HCT116 (cell line): ENCODE results near the gene CLDN20. TPM values are rescaled to one million over a fixed set of nuclear protein-coding genes. Genes with fewer than 3 reads are reported as not detected.

ENCODE experiments used
- ATAC-seq: fragments of 200-7000 bp; cut with Tn5 transposase; 2 replicates; pipeline ENCODE4 v1.9.1; 2020; ENCODE audit warnings: mild to moderate bottlenecking, moderate library complexity
- BruUV-seq: library from RNA; stranded (reverse); fragments of 400-500 nt; replicated peaks from 2 replicates; lab custom pipeline; 2021; lab: Mats Ljungman, UMichigan
- CTCF ChIA-PET: fragments of 300-600 bp; sonication (Branson Sonifier 250); formaldehyde crosslinking; loops from one replicate; lab custom pipeline; 2021; ENCODE audit warnings: antibody characterized with exemption; lab: Charles Lee
- POLR2A ChIA-PET: fragments of 300-600, 350-600 bp; sonication (Branson Sonifier 250); formaldehyde crosslinking; loops from one replicate; lab custom pipeline; 2021; ENCODE audit warnings: antibody characterized with exemption; lab: Charles Lee
- RAD21 ChIA-PET, 2 experiments: fragments of 300-600 bp; sonication (Branson Sonifier 250); formaldehyde crosslinking; loops; one replicate each; lab custom pipeline; 2023; ENCODE audit warnings: low total read pairs in 2 of 2; ENCODE audit not compliant: uncharacterized antibody in 2 of 2, unreplicated experiment in 2 of 2, low non-redundant PET in 1 of 2; lab: Charles Lee
- DNase-seq: peaks from one replicate; pipeline ENCODE4 v3.0.0-alpha.2; 2010; ENCODE audit warnings: low read depth, low spot score
- H2AFZ ChIP-seq: fragments of 200-600 bp; shearing (Covaris generic), sonication (generic); 2 replicates; pipeline ENCODE4 v1.6.1; 2017; ENCODE audit warnings: low read depth, mixed run types, mixed read lengths, antibody characterized with exemption, low read length; ENCODE audit not compliant: poor library complexity, severe bottlenecking
- H3K27ac ChIP-seq: 2 replicates; pipeline ENCODE4 v1.5.1; 2012; ENCODE audit warnings: low read depth, low read length
- H3K27me3 ChIP-seq: fragments of 200-600 bp; sonication (generic); 2 replicates; pipeline ENCODE4 v1.6.1; 2016; ENCODE audit warnings: mixed run types, low read length, mixed read lengths; ENCODE audit not compliant: insufficient read depth
- H3K36me3 ChIP-seq, 2 experiments: fragments of 200-500 bp in 1 of 2; fragments of 200-600 bp in 1 of 2; sonication (Bioruptor generic) in 1 of 2; sonication (generic) in 1 of 2; 2 replicates each; pipeline versions ENCODE4 v1.5.1 to v1.6.1; 2014 to 2016; ENCODE audit warnings: low read length in 2 of 2, inconsistent platforms in 1 of 2, mixed read lengths in 1 of 2, mixed run types in 1 of 2; ENCODE audit not compliant: insufficient read depth in 2 of 2, control insufficient read depth in 1 of 2
- H3K4me1 ChIP-seq, 2 experiments: fragments of 200-600 bp in 1 of 2; sonication (generic) in 1 of 2; 2 replicates each; pipeline versions ENCODE4 v1.5.1 to v1.6.1; 2012 to 2017; ENCODE audit warnings: low read length in 2 of 2, inconsistent platforms in 1 of 2, mild to moderate bottlenecking in 1 of 2, mixed read lengths in 1 of 2, mixed run types in 1 of 2, moderate library complexity in 1 of 2; ENCODE audit not compliant: insufficient read depth in 2 of 2, control insufficient read depth in 1 of 2
- H3K4me2 ChIP-seq: fragments of 200-600 bp; sonication (generic); 2 replicates; pipeline ENCODE4 v1.6.1; 2017; ENCODE audit warnings: mixed run types, low read length, mixed read lengths
- H3K4me3 ChIP-seq, 2 experiments: fragments of 200-600 bp in 1 of 2; sonication (generic) in 1 of 2; replicated peaks in 1 of 2; 2 replicates each; pipeline ENCODE4 v1.5.1; 2011 to 2016; ENCODE audit warnings: low read length in 2 of 2, control low read depth in 1 of 2, low read depth in 1 of 2, mild to moderate bottlenecking in 1 of 2, mixed read lengths in 1 of 2, mixed run types in 1 of 2
- H3K79me2 ChIP-seq: fragments of 200-600 bp; sonication (generic); 2 replicates; pipeline ENCODE4 v1.6.1; 2017; ENCODE audit warnings: mild to moderate bottlenecking, mixed run types, low read length, moderate library complexity, mixed read lengths; ENCODE audit not compliant: insufficient read depth
- H3K9ac ChIP-seq: fragments of 200-600 bp; sonication (generic); 2 replicates; pipeline ENCODE4 v1.6.1; 2016; ENCODE audit warnings: low read length, mixed read lengths
- H3K9me2 ChIP-seq: fragments of 200-600 bp; sonication (generic), shearing (Covaris generic); 2 replicates; pipeline ENCODE4 v1.6.1; 2017; ENCODE audit warnings: mixed run types, mild to moderate bottlenecking, moderate library complexity; ENCODE audit not compliant: insufficient read depth
- H3K9me3 ChIP-seq, 2 experiments: fragments of 200-500 bp in 1 of 2; fragments of 200-600 bp in 1 of 2; sonication (Bioruptor generic) in 1 of 2; sonication (generic) in 1 of 2; 2 replicates each; pipeline ENCODE4 v1.6.1; 2014 to 2017; ENCODE audit warnings: low read length in 2 of 2, mixed read lengths in 2 of 2, inconsistent platforms in 1 of 2, low read depth in 1 of 2, mild to moderate bottlenecking in 1 of 2, mixed run types in 1 of 2, moderate library complexity in 1 of 2; ENCODE audit not compliant: control insufficient read depth in 1 of 2, insufficient read depth in 1 of 2
- H4K20me1 ChIP-seq: fragments of 200-600 bp; sonication (generic), shearing (Covaris generic); 2 replicates; pipeline ENCODE4 v1.6.1; 2017; ENCODE audit warnings: mixed run types, mild to moderate bottlenecking, moderate library complexity; ENCODE audit not compliant: insufficient read depth
- ATF3 ChIP-seq: IDR thresholded peaks from 2 replicates; pipeline ENCODE4 v1.6.1; 2012
- CBX3 ChIP-seq: IDR thresholded peaks from 2 replicates; pipeline ENCODE4 v1.6.1; 2012; ENCODE audit warnings: low read depth
- CEBPB ChIP-seq: IDR thresholded peaks from 2 replicates; pipeline ENCODE4 v1.6.1; 2012; ENCODE audit warnings: low read depth
- ELF1 ChIP-seq: IDR thresholded peaks from 2 replicates; pipeline ENCODE4 v1.6.1; 2012; ENCODE audit warnings: low read depth, borderline replicate concordance
- EZH2 ChIP-seq: fragments of 200-600 bp; sonication (generic); IDR thresholded peaks from 2 replicates; pipeline ENCODE4 v1.6.1; 2017; ENCODE audit warnings: antibody characterized with exemption, mixed run types
- FOSL1 ChIP-seq: IDR thresholded peaks from 2 replicates; pipeline ENCODE4 v1.6.1; 2012; ENCODE audit warnings: low read depth
- JUND ChIP-seq: IDR thresholded peaks from 2 replicates; pipeline ENCODE4 v1.6.1; 2012
- MAX ChIP-seq: IDR thresholded peaks from 2 replicates; pipeline ENCODE4 v1.6.1; 2012
- POLR2A ChIP-seq: IDR thresholded peaks from 2 replicates; pipeline ENCODE4 v1.7.0; 2011; ENCODE audit warnings: borderline replicate concordance; ENCODE audit not compliant: insufficient read depth, insufficient read length; ENCODE audit errors: extremely low read depth
- POLR2AphosphoS5 ChIP-seq: IDR thresholded peaks from 2 replicates; pipeline ENCODE4 v1.6.1; 2011; ENCODE audit warnings: mild to moderate bottlenecking, low read depth, low read length, moderate library complexity
- RAD21 ChIP-seq: IDR thresholded peaks from 2 replicates; pipeline ENCODE4 v1.6.1; 2012; ENCODE audit warnings: low read depth, mild to moderate bottlenecking
- REST ChIP-seq: IDR thresholded peaks from 2 replicates; pipeline ENCODE4 v1.6.1; 2012; ENCODE audit warnings: low read depth
- SIN3A ChIP-seq: IDR thresholded peaks from 2 replicates; pipeline ENCODE4 v1.6.1; 2012; ENCODE audit warnings: low read depth
- SP1 ChIP-seq: IDR thresholded peaks from 2 replicates; pipeline ENCODE4 v1.6.1; 2012; ENCODE audit warnings: low read depth
- SRF ChIP-seq: IDR thresholded peaks from 2 replicates; pipeline ENCODE4 v1.6.1; 2012; ENCODE audit warnings: low read depth
- YY1 ChIP-seq: IDR thresholded peaks from 2 replicates; pipeline ENCODE4 v1.6.1; 2011; ENCODE audit warnings: low read length, low read depth, moderate library complexity, mild to moderate bottlenecking; ENCODE audit not compliant: insufficient replicate concordance; ENCODE audit errors: extremely low read depth
- ZBTB33 ChIP-seq: IDR thresholded peaks from 2 replicates; pipeline ENCODE4 v1.6.1; 2011; ENCODE audit warnings: mild to moderate bottlenecking, low read length, moderate library complexity; ENCODE audit not compliant: insufficient replicate concordance; ENCODE audit errors: extremely low read depth
- ZNF274 ChIP-seq: fragments of 200-500 bp; sonication (Bioruptor generic); IDR thresholded peaks from 2 replicates; pipeline ENCODE4 v1.6.1; 2014; ENCODE audit warnings: mild to moderate bottlenecking, low read depth, low read length, inconsistent platforms
- intact Hi-C: fragments of 100-400 bp; cut with micrococcal nuclease; formaldehyde crosslinking; loops from 2 replicates; pipeline ENCODE4 v1.10.0; 2022
- total RNA-seq: library from RNA; stranded (reverse); gene quantifications from one replicate; pipeline ENCODE4 v1.2.1, GENCODE V29; 2021; ENCODE audit not compliant: unreplicated experiment
- TF ChIP-seq, protein P1 (sequence below), 3 experiments: fragments of 200-600 bp in 1 of 3; sonication (generic) in 1 of 3; IDR thresholded peaks in 2 of 3; conservative IDR thresholded peaks in 1 of 3; 2 replicates each; pipeline ENCODE4 v1.5.1; 2012 to 2017; ENCODE audit warnings: low read depth in 2 of 3, low read length in 2 of 3, antibody characterized with exemption in 1 of 3, borderline replicate concordance in 1 of 3, control low read depth in 1 of 3, mild to moderate bottlenecking in 1 of 3, mixed read lengths in 1 of 3, mixed run types in 1 of 3, moderate library complexity in 1 of 3; ENCODE audit not compliant: insufficient read depth in 1 of 3

CLDN20 gene
- total RNA-seq, 1 experiment from 2014 or later, result not detected

DNA sequence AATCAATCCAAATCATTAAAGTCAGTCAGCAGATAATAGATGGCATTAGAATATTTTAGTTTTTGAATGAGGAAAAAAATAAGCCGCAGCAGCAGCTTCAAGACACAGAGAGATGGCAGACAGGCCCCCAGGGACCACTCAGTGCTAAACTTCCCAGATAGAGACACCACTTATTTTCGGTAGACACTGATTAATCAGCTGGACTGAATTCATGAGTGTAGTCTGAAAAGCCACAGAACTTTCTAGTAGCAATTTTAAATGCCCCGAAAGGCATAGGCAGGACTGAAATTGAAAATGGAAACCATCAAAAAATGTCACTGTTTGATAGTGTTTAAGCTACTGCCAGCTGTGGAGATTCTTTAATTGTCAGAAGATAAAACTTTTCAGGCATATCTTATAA lies 3.1 kb upstream of the CLDN20 start:
- BruUV-seq, result no TSS peak
- DNase-seq, result no peak
- Histone ChIP-seq H3K9ac (no peak overlapping the region), H3K9me3 (no peaks in the 10 kb centered on the region), H3K79me2 (no peaks in the 10 kb centered on the region), H3K27me3 (no peaks in the 10 kb centered on the region), H3K27ac (no peak overlapping the region), H3K4me2 (no peak overlapping the region), H3K9me2 (no peaks in the 10 kb centered on the region), H3K36me3 (peaks cover 9 to 13% of the 10 kb centered on the region in 2 experiments; a peak in 3 of 4 replicates), H3K4me3 (no peak overlapping the region), H3K4me1 (no peaks in the 10 kb centered on the region), H2AFZ (no peak overlapping the region), H4K20me1 (no peaks in the 10 kb centered on the region)
- POLR2A ChIA-PET, result no interaction called here
- TF ChIP-seq ZBTB33, result no peak
- no peak for TF ChIP-seq REST
- TF ChIP-seq EZH2, result no peak
- no peak for TF ChIP-seq CEBPB
- TF ChIP-seq POLR2AphosphoS5, result no peak
- no peak for TF ChIP-seq POLR2A
- no peak for TF ChIP-seq FOSL1
- TF ChIP-seq MAX, result no peak
- TF ChIP-seq SP1, result no peak
- no peak for TF ChIP-seq RAD21
- TF ChIP-seq ZNF274, result no peak
- no peak for TF ChIP-seq YY1
- TF ChIP-seq SIN3A, result no peak
- TF ChIP-seq, protein P1, sequence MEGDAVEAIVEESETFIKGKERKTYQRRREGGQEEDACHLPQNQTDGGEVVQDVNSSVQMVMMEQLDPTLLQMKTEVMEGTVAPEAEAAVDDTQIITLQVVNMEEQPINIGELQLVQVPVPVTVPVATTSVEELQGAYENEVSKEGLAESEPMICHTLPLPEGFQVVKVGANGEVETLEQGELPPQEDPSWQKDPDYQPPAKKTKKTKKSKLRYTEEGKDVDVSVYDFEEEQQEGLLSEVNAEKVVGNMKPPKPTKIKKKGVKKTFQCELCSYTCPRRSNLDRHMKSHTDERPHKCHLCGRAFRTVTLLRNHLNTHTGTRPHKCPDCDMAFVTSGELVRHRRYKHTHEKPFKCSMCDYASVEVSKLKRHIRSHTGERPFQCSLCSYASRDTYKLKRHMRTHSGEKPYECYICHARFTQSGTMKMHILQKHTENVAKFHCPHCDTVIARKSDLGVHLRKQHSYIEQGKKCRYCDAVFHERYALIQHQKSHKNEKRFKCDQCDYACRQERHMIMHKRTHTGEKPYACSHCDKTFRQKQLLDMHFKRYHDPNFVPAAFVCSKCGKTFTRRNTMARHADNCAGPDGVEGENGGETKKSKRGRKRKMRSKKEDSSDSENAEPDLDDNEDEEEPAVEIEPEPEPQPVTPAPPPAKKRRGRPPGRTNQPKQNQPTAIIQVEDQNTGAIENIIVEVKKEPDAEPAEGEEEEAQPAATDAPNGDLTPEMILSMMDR (IDR thresholded peaks at IDR 0.05 in 2 of 3, conservative IDR thresholded peaks at IDR 0.05 in 1 of 3; ENCODE audit: borderline replicate concordance in 1 of 3, insufficient read depth in 1 of 3, low read depth in 2 of 3, low read length in 2 of 3), result no peak
- TF ChIP-seq CBX3, result no peak
- no peak for TF ChIP-seq SRF
- TF ChIP-seq JUND, result no peak
- TF ChIP-seq ATF3, result no peak
- TF ChIP-seq ELF1, result no peak
- CTCF ChIA-PET, result no interaction called here
- RAD21 ChIA-PET, result no interaction called here
- intact Hi-C loops, result no loop called here
- ATAC-seq, result no peak
